GM18511 (cell line): ENCODE data around the gene OXNAD1.

Source experiments
- ATAC-seq: cut with Tn5 transposase; IDR thresholded peaks from one replicate; pipeline ENCODE4 v1.9.1; 2021; ENCODE audit warnings: mild to moderate bottlenecking, moderate library complexity; ENCODE audit not compliant: unreplicated experiment

Gene OXNAD1

DNA sequence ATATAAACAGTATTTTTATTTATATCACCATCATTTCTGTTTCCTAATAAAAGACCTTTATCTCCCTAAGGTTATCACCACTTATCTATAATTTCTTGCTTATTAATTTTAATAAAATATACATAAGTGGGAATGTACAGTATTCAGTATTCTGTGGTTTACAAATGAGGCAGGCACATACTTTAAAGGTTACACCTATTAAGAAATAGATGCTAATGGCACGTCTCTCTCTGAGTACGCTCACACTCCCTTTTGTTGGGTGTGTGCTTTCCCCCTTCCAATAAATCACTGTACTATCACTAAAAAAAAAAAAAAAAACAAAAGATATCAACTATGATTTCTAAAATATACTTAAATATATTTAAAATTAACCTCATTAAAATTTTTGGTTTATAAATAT is 8.9 kb downstream of the OXNAD1 start:
- no peak for ATAC-seq

DNA sequence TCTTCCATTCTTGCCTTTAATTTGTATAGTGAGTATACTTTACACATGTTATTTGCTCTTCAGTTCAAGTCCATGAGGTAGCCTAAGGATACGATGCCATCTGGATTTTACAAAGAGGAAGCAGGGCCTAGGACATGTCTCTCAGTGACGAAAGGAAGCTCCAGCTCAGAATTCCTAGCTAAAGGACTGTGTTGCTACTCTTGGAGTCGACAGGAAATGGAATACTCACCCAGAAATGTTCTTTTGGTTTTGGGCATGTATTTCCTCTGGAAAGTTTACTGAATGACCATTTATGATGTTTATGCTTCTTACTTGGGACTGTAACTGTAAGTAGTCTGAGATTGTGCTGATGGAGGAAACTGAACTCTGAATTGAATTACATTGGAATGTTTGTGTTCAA is 12.5 kb downstream of the OXNAD1 start:
- ATAC-seq: no peak

- ATAC-seq: no peak
Measured at GRCh38 chr3:16279010-16279801, 14.2 kb downstream of the OXNAD1 start.

DNA sequence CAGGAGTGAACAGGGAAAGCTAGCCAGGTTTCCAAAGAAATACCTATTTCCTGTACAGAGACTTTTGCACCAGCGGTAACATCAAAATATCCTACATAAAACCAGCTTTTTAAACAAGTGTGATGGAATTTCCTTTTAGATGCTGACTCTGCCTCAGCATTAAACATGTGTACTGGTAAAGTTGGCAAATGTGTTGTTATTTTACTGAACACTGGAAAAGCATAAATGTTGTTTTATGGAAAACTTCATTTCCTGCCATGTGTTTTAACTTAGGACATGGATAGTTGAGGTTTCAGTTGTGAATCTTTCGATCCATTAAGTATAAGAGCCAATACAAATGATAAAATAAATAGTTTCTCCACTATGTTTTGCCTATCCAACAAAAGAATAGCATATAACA is 15.7 kb downstream of the OXNAD1 start:
- ATAC-seq: no peak

DNA sequence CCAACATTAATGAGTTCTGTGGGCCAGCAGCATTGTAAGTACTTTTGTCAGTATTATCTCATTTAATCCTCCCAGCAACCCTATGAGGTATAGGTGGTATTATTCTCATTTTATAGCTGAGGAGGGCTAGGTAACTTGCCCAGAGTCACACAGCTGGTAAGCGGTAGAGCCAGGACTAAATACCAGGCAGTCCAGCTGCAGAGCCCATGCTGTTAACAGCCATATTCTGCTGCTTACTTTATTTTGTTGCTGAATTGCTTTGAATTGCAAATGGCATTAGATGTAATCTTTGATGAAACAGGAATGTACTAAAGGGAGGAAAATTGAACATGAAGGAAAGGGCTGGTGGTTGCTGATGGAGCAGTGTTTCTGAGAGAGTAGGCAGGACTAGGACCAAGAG is 19.6 kb downstream of the OXNAD1 start:
- no peak for ATAC-seq

DNA sequence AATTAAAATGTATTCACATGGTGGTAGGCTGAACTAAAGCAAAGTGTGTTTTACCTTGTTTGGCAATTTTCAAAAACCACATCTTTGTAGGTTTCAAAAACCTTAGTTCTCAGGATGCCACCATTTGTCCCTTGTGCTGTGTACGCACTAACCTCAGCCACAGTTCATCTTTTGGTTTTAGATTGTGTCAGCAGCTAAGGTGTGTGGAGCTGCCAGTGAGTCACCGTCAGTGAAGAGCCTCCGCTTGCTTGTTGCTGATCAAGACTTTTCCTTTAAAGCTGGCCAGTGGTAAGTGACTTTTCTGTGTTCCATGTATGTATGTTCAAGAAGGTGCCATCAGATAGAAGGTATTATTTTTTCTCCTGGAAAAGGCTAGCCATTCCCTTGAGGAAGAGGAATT is 21.1 kb downstream of the OXNAD1 start:
- ATAC-seq: peak; percentile 79

DNA sequence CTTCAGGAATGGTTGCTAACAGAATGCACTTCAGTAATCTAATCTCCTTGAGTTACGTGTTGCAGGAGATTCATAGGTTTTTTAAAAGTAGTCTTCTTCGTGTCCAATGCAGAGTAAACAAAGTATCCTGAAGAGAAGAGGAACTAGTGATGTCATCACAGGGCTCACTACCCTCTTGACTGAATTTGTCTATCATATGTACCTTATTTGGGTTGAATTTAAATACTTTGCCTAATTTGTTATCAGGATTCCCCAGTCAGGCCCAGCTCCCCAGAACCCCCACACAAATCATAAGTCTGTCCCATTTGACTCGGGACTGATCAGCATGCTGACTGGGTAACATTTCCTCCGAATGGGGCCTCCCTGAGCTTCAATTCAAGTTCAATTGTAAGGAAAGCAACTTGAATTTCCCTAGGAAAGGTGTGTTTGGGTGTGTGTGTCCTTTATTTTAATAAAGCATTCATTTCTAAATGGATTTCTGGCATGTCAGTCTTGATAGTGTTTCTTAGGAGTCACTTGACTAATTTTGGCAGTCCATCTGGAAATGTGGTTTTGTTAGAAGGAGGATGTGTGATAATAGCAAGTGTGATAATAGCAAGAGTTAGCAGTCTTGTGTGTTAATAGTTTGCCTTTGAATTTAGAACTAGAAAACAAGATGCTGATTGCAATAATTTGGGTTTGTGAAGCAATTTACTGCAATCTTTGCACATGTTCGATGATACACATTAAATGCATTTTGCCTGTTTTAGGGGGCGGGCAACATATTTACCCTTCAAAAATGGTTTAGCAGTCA is 21.9 kb downstream of the OXNAD1 start:
- ATAC-seq: no peak

GRCh38 chr3:16288664-16289063 is 23.7 kb downstream of the OXNAD1 start:
- no peak for ATAC-seq

GRCh38 chr3:16289144-16289889 is 24.3 kb downstream of the OXNAD1 start:
- no peak for ATAC-seq

DNA sequence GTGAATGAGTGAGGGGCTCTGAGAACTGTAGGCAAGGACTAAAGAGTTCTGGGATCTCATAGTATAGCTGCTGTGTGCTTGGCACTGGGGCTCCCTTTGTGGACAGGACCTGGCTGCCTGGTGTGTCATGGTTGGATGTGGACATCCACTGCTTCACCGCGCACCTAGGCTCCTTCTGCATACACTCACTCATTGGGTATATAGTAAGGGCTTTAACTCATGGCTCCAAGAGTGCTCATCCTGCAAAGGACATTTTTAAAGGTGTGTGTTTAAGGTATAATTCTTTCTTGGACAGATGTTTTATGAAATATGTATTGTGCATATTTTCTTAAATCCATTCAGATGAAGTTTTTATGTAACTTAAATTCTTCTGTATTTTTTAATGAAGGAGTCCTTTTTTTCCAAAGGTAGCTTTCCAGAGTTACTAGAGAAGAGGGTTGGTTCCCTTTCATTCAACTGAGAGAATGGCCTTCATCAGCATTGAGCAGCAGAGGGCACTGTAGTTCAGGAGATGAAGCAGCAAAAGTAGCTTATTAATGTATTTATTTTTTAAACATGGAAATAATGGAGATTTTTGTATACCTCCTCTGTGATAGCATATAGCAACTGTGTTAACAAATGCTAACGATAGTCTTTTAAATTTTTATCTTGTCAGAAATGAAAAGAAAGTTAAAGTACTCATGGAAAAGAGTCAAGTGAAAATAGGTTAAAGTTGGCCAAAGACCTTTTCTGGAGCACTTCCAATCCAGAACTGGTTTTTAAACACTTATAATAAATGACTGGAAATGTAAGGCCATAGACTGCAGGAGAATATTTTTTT is 25.2 kb downstream of the OXNAD1 start:
- peak; percentile 48 for ATAC-seq

DNA sequence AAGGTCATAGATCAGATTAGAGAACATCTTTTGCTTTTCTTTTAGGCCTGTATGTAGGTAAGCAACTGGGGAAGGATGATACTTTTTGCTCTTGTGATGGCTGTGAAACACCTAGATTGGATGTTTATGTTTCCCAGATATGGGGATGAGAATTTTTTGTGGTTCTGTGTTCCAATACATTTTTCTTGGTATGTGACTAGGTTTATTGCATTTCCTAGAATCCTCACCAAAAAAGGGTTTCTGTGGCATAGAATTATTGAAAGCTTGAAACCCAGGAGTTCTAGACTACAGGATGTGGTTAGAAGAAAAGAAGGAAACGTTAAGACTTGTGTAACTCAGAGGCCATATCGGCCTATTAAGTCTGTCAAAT is 25.8 kb downstream of the OXNAD1 start:
- ATAC-seq: peak; percentile 43

DNA sequence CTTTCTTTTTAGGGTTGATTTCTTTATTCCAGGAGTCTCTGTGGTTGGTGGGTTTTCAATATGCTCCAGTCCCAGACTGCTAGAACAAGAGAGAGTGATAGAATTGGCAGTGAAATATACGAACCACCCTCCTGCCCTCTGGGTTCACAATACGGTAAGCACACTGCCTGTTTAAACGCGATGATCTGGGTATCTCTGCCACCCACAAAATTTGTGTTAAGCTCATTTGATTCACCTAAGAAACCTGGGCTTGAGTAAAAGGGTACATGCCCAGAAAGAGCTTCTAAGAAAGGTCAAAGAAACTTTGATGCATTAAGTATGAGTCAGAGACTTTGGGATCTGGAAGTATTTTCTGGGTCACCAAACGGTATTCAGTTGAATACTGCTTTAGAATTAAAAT is 29.8 kb downstream of the OXNAD1 start:
- ATAC-seq: no peak

GRCh38 chr3:16295298-16295890 is 30.4 kb downstream of the OXNAD1 start:
- no peak for ATAC-seq

DNA sequence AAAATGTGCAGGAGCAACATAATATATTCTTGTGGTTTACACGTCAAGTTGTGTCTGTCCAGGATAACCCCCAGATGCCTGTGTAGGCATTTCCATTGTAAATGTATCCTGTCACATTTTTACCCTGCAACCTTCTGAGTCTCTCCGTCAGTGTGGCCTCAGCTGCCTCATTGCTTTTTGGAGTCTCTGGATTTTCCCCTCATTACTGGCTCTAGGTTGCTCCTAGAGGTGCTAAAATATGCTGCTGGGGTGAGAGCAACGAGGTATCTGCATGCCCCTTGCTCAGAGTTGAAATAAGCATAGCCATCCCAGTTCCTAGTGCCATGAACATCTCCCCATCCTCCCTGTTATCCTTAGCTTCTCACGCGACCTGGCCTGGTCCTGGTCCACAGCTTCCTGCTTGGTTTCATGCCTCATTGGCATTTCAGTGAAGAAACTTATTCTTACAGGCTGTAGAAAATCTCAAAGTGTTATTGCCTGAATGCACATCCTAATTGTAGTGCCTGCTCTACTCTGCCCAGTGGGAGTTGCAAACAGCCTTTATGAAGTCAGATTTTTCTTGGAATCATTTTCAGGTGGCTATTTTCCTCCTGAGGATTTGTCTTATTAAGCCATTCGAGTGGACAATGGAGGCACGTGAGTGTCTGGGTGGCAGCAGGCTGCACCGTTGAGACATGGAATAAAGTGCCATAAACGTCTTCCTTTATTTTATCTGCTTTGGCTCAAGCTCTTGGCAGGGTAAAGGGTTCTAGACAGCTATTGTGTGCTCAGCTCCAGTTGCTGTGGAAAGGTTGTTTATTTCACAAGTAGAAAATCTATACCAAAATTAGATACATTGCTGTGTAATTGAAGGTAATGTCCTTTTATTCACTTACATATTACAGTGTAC is 33.2 kb downstream of the OXNAD1 start:
- ATAC-seq: no peak

GRCh38 chr3:16298891-16299290 is 33.9 kb downstream of the OXNAD1 start:
- ATAC-seq: no peak

- ATAC-seq: no peak
Measured at GRCh38 chr3:16299746-16300145, 34.7 kb downstream of the OXNAD1 start.

DNA sequence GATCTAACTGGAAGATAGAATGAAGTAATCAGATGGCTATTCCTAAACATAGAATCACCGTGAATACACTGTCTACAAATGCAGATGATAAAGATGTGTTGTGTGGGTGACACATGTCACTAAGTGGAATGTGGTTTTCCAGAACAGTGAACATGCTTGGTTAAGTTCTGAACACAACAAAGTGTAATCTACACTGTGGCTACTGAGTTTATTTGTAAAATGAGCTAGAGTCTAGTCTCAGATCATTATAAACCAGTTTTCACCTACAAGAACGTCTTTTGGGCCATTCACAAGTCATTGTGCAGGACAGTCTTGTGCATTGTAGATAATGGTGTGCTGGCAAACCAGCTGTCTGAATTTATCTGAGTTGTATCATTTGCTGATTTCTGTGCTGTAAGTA is 35.3 kb downstream of the OXNAD1 start:
- peak; percentile 53 for ATAC-seq

GRCh38 chr3:16300881-16301359 is 35.9 kb downstream of the OXNAD1 start:
- peak; percentile 75 for ATAC-seq

GRCh38 chr3:16301507-16301906 is 36.5 kb downstream of the OXNAD1 start:
- no peak for ATAC-seq
